Measurements from ENCODE around the gene JAKMIP1. TPM values are rescaled to one million over a fixed set of nuclear protein-coding genes. Genes with fewer than 3 reads are reported as not detected.

Gene JAKMIP1
- total RNA-seq, 2 experiments from 2014 or later = 2.0 to 2.1 TPM

DNA sequence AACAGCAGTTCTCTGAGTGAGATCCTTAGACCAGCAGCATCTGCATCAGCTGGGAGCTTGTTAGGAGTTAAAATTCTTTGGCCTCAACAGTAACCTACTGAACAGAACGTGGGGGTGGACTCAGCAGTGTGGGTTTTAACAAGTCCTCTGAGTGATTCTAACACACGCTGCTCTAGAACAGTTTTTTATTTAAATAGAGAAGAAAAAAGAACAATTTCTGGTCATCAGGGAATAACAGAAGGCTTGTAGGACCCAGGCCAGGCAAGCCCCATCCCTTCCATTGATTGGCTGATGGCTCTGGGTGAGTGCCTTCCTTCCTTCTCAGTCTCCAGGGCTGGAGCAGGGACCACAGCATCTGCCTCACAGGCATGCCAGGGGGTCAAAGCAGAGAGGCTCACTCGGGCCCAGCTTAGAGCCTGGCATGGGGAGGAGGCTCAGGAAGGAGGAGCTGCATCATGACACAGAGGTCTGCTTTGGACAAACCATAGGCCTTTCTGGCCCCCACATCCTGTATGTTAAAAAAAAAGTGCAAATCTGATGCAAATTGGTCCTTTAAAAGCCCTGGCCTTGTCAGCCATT, 56.7 kb downstream of the JAKMIP1 start:
- Mint-ChIP-seq H3K27me3 (peaks cover 4% of the 10 kb centered on the region), H3K4me1 (ENCODE audit: low read depth) (no peaks in the 10 kb centered on the region), H3K27ac (no peak overlapping the region), H3K4me3 (no peak overlapping the region), H3K9me3 (no peaks in the 10 kb centered on the region), H3K36me3 (ENCODE audit: low read depth) (no peaks in the 10 kb centered on the region)
- intact Hi-C loops (cut with DNase I, micrococcal nuclease) = no loop called here
- Histone ChIP-seq H3K27me3 (ENCODE audit: control insufficient read depth in 1 of 2, insufficient read depth in 2 of 2, low read length in 2 of 2) (no peaks in the 10 kb centered on the region), H3K36me3 (ENCODE audit: insufficient read depth, low read length) (no peaks in the 10 kb centered on the region), H3K4me1 (ENCODE audit: insufficient read depth, low read length) (no peaks in the 10 kb centered on the region), H3K4me3 (ENCODE audit: low read length) (no peak overlapping the region), H3K27ac (ENCODE audit: low read depth in 1 of 2, low read length in 2 of 2) (no peak overlapping the region), H3K9me3 (ENCODE audit: control insufficient read depth in 1 of 2, insufficient read depth in 1 of 2, low read length in 2 of 2) (peaks cover 9 to 19% of the 10 kb centered on the region in 2 experiments)
- no peak for TF ChIP-seq CTCF (IDR thresholded peaks at IDR 0.05)
- DNase-seq (no peak), ATAC-seq (ENCODE audit: poor library complexity) (no peak)
- POLR2A ChIA-PET = no interaction called here
- CTCF ChIA-PET = no interaction called here

- H3K27me3 ChIP-seq (ENCODE audit: control insufficient read depth in 1 of 2, insufficient read depth in 2 of 2, low read length in 2 of 2) = no peaks in the 10 kb centered on the region
- CTCF ChIA-PET = no interaction called here
- no peaks in the 10 kb centered on the region for H3K9me3 Mint-ChIP-seq
- peaks cover 9 to 19% of the 10 kb centered on the region in 2 experiments for H3K9me3 ChIP-seq (ENCODE audit: control insufficient read depth in 1 of 2, insufficient read depth in 1 of 2, low read length in 2 of 2)
- intact Hi-C loops (cut with DNase I, micrococcal nuclease) = no loop called here
- ATAC-seq (ENCODE audit: poor library complexity) = no peak
- H3K4me3 ChIP-seq (ENCODE audit: low read length) = no peak overlapping the region
- H3K4me1 ChIP-seq (ENCODE audit: insufficient read depth, low read length) = no peaks in the 10 kb centered on the region
- no peak for TF ChIP-seq CTCF (IDR thresholded peaks at IDR 0.05)
- no peak overlapping the region for H3K27ac ChIP-seq (ENCODE audit: low read depth in 1 of 2, low read length in 2 of 2)
- POLR2A ChIA-PET = no interaction called here
- no peak overlapping the region for H3K27ac Mint-ChIP-seq
- H3K4me1 Mint-ChIP-seq (ENCODE audit: low read depth) = no peaks in the 10 kb centered on the region
- H3K36me3 Mint-ChIP-seq (ENCODE audit: low read depth) = no peaks in the 10 kb centered on the region
- no peak overlapping the region for H3K4me3 Mint-ChIP-seq
- H3K36me3 ChIP-seq (ENCODE audit: insufficient read depth, low read length) = no peaks in the 10 kb centered on the region
- DNase-seq = no peak
- peaks cover 4% of the 10 kb centered on the region for H3K27me3 Mint-ChIP-seq
Measured at GRCh38 chr4:6142935-6143602, 57.3 kb downstream of the JAKMIP1 start.

GRCh38 chr4:6142511-6142910, 57.8 kb downstream of the JAKMIP1 start:
- DNase-seq (no peak), ATAC-seq (ENCODE audit: poor library complexity) (no peak)
- TF ChIP-seq CTCF (IDR thresholded peaks at IDR 0.05) = no peak
- CTCF ChIA-PET = no interaction called here
- H3K36me3 Mint-ChIP-seq (ENCODE audit: low read depth) = no peaks in the 10 kb centered on the region
- H3K27ac Mint-ChIP-seq = no peak overlapping the region
- no peak overlapping the region for H3K4me3 Mint-ChIP-seq
- Histone ChIP-seq H3K4me3 (ENCODE audit: low read length) (no peak overlapping the region), H3K27ac (ENCODE audit: low read depth in 1 of 2, low read length in 2 of 2) (no peak overlapping the region), H3K4me1 (ENCODE audit: insufficient read depth, low read length) (no peaks in the 10 kb centered on the region), H3K27me3 (ENCODE audit: control insufficient read depth in 1 of 2, insufficient read depth in 2 of 2, low read length in 2 of 2) (no peaks in the 10 kb centered on the region), H3K36me3 (ENCODE audit: insufficient read depth, low read length) (no peaks in the 10 kb centered on the region), H3K9me3 (ENCODE audit: control insufficient read depth in 1 of 2, insufficient read depth in 1 of 2, low read length in 2 of 2) (peaks cover 9 to 19% of the 10 kb centered on the region in 2 experiments)
- intact Hi-C loops (cut with DNase I, micrococcal nuclease) = no loop called here
- POLR2A ChIA-PET = no interaction called here
- H3K27me3 Mint-ChIP-seq = peaks cover 1% of the 10 kb centered on the region
- no peaks in the 10 kb centered on the region for H3K4me1 Mint-ChIP-seq (ENCODE audit: low read depth)
- H3K9me3 Mint-ChIP-seq = no peaks in the 10 kb centered on the region
